Left cardiac atrium (tissue), 4 donors: ENCODE data around the gene PCBP1. TPM values are rescaled to one million over a fixed set of nuclear protein-coding genes. Genes with fewer than 3 reads are reported as not detected.
"Not testable (repeated sequence)": the region's sequence is repeated elsewhere in the genome, so short reads cannot be mapped to it uniquely, and the experiment has no call there.

ENCODE experiments used
- ATAC-seq, 2 donors: fragments of 200-7000 bp; cut with Tn5 transposase; one replicate each; pipeline ENCODE4 v1.9.1; 2020; ENCODE audit warnings: mild to moderate bottlenecking in 2 of 2, moderate library complexity in 2 of 2
- DNase-seq: peaks from one replicate; pipeline ENCODE4 v3.0.0-alpha.2; 2020
- intact Hi-C, 2 donors: fragments of 100-400 bp; cut with DNase I; formaldehyde crosslinking; loops; one replicate each; pipeline versions ENCODE4 v1.14.1 to v1.15.1; 2022 to 2023
- total RNA-seq, 2 donors: library from RNA; stranded (reverse); fragmentation: NEBNext Ultra II Directional; extraction: Animal tissue kit (Norgen Biotek cat#: 25700); gene quantifications; one replicate each; pipeline ENCODE4 v1.2.1, GENCODE V29; 2021
- donor health status: DM: no; HTN: yes; CAD: no.
- donor health status: DM: no; HTN: yes; CAD: no; lungs with severe emphysema.
- donor health status: DM: yes; HTN: yes; CAD: no.
- donor health status: Dilated cardiomyopathy.

The PCBP1 gene
- total RNA-seq, 2 donors from 2014 or later = 230 to 248 TPM

DNA sequence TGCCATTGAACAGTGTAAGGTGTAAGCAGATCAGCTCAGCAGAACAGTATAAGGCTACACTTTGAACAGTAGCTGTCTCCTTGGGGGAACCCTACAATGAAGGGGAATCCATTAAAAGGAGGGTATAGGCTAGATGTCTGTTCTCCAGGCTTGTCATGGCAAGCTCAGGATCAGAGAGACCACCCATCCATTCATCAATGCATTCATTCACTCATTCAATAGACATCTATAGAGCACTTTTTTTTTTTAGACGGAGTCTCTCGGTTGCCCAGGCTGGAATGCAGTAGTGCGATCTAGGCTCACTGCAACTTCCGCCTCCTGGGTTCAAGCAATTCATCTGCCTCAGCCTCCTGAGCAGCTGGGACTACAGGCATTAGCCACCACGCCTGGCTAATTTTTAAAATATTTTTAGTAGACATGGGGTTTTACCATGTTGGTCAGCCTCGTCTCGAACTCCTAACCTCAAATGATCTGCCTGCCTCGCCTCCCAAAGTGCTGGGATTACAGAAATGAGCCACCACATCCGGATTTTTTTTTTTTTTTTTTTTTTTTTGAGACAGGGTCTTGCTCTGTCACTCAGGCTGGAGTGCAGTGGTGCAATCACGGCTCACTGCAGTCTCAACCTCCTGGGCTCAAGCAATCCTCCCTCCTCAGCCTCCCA, 47.2 kb downstream of the PCBP1 start:
- intact Hi-C loops, DNase-seq: not testable (repeated sequence)

More for the DNA sequence above, 47.2 kb downstream of the PCBP1 start:
- ATAC-seq = not testable (repeated sequence)

Other genes starting within 250 kb of the PCBP1 start
- 10 to 100 TPM; 44.1 to 60.2 TPM for gene SNRNP27, start 193.5 kb upstream of the PCBP1 start, total RNA-seq
- gene MXD1, start 172.4 kb upstream of the PCBP1 start, total RNA-seq = 1 to 10 TPM; 6.2 to 9.6 TPM
- gene ASPRV1, start 125.8 kb upstream of the PCBP1 start, total RNA-seq = 1 to 10 TPM; 1.2 to 1.3 TPM
- 10 to 100 TPM; 10.9 to 14.4 TPM for gene C2orf42, start 103.5 kb downstream of the PCBP1 start, total RNA-seq
- 10 to 100 TPM; 49.4 to 51.6 TPM for gene TIA1, start 161.2 kb downstream of the PCBP1 start, total RNA-seq
- gene PCYOX1, start 170.7 kb downstream of the PCBP1 start, total RNA-seq = 10 to 100 TPM; 57.9 to 82.0 TPM
- gene SNRPG, start 206.3 kb downstream of the PCBP1 start, total RNA-seq = 100 to 1,000 TPM; 133 to 146 TPM
- 10 to 100 TPM; 25.3 to 28.9 TPM for gene FAM136A, start 214.6 kb downstream of the PCBP1 start, total RNA-seq